ENCODE measurements around the gene MAP3K1.

The MAP3K1 gene

DNA sequence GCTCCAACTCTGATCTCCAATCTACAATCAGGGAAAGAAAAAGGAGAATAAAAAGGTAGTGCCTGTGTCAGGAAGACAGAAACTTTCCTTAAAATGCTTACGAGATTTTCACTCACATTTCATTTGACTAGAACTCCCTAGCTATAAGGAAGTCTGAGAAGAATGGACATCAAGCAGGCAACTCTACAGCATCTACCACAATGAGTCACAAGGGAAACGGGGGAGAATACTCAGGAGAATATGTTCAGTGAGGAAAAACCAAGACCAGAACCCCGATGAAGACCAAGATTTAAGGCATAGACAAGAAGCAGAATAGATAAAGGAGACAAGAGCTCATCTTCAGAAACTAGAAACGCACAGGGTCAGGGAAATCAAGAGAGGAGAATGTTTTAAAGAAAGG is 85.0 kb downstream of the MAP3K1 start:
- no peak for DNase-seq (ENCODE audit: extremely low read depth in 1 of 2, low read depth in 1 of 2)

DNA sequence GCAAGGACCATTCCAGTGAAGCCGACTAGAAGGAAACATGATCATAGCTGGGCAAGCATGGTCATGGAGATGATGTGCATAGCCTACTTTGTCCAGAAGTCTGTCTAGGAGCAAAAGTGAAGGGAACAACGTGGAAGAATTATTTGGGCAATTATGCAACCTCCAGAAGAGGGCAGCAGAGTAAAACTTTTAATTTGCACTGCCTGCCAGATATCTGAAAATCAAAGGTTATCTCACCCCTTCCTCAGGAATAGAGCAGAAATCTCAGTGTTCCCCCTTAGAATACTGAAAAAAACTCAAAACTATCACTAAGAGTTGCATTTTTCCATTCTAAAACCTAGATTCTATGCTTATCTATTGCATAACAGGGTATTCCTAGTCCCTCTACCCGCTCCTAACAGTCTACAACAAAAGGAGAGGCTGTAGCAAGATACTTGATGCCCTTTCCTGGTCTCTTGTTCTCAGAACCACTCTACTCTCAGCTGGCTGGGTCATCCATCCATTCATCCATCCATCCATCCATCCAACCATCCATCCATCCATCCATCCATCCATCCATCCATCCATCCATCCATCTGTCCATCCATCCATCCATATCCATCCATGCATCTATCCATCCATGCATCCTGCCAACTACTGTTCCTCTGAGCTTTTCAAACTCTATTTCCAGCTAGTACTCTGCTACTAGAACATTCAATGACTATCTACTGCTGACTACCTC is 85.7 kb downstream of the MAP3K1 start:
- no peak for DNase-seq (ENCODE audit: extremely low read depth in 1 of 2, low read depth in 1 of 2)

DNA sequence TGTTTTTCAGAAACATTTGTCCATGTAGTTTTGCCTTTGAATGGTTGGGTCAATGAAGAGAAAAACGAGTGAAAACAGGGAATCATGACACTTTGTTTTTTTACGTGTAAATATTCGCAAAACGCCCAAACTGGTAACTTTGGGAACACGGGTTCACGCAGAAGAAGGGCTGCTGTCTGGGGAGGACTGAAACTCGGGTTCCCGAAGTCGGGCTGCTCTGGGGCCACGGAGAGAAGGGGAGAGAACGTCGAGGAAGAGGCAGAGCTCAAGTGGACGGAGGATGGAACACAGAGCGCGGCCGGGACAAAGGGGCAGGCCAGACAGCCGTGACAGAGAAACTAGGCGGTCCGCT is 93.6 kb downstream of the MAP3K1 start:
- DNase-seq (ENCODE audit: extremely low read depth in 1 of 2, low read depth in 1 of 2): peak in 1 of 2 donors; percentile 11

DNA sequence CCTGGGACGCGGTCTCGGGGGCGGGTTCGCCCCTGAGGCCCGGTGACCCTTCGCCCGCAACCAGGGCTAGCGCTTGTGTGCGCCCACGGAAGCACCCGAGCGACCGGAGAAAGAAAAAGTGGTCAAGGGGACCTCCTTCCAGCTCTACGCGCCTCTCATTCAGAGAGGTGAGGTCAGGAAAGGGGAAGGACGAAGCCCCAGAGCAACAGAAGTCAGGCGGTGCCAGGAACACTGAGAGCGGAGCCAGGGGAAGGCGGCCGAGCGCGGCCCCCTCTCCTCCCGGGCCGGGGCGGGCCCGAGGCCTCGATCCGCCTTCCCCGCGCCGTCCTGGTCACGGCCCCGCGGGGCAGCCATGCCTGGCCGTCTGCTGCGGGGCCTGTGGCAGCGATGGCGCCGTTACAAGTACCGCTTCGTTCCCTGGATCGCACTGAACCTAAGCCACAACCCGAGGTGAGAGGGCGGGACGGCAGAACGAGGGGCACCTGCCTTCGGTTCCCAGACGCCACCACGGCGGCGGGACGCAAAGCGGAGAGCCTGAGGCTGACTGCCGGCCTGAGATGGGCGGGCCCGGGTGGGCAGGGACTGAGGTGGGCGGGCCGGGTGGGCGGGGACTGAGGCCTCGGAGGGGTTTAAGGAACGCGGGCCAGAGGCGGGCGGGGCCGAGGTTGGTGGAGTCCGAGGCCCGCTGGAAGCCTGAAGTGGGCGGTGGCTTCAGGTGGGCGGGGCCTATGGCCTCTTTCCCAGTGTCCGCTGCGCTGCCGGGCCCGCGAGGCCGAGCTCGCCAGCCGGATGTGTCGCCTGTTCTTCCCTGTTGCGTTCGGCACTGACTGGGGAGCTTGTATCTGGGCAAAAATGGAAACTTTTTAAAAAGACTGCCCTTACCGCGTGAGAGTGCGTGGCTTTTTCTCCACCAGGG is 94.2 kb downstream of the MAP3K1 start, which contains the start of gene SETD9:
SETD9 (plus strand) TSS at position 303 of the 916 bp plus-strand sequence; CDS start at position 353, 50 bp downstream.
- peak; percentile 73 to 80 for DNase-seq (ENCODE audit: extremely low read depth in 1 of 2, low read depth in 1 of 2)

DNA sequence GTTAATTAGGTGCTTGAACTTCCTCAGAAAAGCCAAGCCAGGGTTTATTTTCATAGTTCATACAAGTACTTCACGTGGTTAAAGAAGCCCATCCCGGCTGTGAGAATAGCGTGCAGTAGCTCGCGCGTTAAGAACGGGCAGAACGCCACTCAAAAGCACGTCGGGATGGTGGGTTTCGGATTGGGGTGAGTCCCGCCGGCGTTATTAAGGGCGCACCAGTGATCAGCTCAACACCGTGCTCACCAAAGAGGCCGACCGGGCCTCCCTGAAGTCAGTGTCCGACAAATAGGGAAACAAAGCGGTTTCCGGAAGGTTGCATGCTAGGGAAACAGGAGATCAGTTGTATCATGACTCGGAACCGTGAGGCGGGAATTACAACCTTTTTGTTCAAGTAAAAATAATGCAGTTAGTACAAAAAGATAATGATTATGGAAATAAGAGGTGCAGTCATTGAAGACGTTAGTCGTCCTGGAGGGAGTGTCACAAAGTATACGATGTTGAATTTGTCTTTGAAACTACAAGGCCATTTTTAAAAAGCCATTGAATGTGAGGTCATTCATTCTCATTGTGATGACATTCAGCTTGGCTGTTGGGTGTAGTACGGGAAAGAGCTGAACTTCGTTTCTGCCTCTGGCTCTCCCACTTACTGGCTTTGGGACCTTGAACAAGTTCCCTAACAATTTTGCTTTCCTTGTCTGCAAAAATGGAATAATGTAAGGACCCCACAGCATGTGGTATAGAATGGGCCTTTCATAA is 95.0 kb downstream of the MAP3K1 start:
- peak in 1 of 2 donors; percentile 3 for DNase-seq (ENCODE audit: extremely low read depth in 1 of 2, low read depth in 1 of 2)

DNA sequence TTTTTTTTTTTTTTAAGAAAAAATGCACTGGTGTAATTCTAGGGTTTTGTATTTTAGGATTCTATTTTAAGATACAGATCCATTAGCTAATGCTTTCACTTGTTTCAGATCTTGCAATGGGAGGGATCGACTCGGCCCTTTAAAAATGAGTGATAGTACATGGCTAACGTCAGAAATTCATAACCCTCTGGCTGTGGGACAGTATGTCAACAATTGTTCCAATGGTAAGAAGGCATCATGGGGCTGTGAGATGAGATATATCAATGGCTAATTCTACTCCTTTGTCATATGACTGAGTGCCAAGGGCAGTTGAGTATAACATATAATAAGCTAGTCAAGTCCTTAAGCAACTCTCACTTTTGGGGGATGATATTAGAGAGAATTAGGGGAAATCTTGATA is 98.4 kb downstream of the MAP3K1 start:
- no peak for DNase-seq (ENCODE audit: extremely low read depth in 1 of 2, low read depth in 1 of 2)

DNA sequence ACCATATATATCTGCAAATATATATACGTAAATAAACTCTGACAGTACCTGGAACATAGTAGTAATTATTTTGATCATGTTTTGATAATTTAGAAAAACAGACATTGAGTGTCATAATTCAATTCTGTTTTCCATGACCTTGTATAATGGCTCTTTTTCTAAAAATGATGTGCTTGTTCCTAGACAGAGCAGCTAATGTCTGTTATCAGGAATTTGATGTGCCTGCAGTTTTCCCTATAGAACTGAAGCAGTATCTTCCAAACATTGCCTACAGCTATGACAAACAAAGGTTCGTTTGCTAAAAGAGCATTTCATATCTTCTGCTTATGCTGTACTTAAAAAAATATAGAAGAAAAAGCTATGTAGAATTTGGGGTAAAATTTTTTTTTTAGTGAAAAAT is 99.3 kb downstream of the MAP3K1 start:
- DNase-seq (ENCODE audit: extremely low read depth in 1 of 2, low read depth in 1 of 2): no peak

DNA sequence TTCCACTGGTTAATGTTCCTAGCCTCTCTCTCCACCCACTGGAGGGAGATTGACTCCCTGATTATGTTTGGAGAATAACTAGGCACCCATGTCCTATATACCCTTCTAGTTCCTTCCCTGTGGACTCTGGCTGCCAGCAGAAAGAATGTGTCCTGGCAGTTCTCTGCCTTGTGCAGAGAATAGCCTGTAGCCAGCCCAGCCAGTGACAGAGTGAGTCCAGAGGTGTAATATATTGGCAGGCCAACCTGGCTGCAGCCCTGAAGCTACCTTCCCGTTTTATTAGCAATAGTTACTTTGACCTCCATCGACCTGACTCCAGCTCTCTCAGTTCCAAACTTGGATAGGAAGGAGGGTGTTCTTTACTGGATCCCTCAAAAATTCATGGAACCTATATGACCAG is 102.2 kb downstream of the MAP3K1 start:
- DNase-seq (ENCODE audit: extremely low read depth in 1 of 2, low read depth in 1 of 2): no peak

DNA sequence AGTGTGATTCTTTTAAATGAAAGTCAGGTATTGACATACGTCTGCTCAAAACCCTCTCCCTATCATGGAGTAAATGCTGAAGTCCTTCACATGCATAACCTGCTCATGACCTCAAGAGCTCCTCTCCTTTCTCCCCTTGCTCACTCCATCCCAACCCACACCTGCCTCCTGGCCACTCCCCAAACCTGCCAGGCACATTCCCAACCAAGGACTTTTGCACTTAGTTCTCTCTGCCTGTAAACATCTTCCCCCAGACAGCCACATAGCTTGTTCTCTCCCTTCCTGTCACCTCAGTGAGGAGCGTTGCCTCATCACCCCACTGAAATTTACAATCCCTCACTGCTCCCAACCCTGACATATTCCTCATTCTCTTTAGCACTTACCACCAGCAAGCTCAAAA is 102.7 kb downstream of the MAP3K1 start:
- DNase-seq (ENCODE audit: extremely low read depth in 1 of 2, low read depth in 1 of 2): no peak

DNA sequence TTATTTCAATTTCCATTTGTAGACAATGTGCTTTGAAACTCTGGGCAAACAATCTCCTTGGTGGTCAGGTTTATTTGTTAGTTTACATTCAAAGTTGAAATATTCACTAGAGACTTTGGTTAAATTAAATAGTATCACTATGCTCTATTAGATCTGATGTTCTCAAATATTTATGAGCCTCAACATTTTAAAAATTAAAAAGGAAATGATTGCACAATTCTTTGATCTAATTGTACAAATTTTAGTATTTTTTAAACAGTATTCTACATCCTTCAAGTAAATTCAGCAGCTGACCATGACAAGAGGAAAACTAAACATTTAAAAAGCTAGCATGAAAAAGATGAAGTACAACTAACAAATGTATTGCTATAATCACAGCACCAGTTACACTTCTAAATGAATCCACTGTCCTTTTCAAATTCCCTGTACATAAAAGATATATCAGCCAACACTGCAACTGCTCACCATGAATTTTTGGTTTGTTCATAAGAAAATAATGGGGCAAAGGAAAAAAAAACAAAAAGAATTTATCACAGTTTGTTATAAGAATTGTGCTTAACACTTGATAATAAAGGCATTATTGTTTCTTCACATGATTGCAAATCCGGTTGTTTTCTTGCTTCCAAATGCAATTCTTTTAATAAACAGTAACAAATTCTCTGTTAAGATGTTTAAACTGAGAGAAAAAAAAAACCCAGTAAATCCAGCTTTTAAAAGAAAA is 104.8 kb downstream of the MAP3K1 start:
- no peak for DNase-seq (ENCODE audit: extremely low read depth in 1 of 2, low read depth in 1 of 2)

DNA sequence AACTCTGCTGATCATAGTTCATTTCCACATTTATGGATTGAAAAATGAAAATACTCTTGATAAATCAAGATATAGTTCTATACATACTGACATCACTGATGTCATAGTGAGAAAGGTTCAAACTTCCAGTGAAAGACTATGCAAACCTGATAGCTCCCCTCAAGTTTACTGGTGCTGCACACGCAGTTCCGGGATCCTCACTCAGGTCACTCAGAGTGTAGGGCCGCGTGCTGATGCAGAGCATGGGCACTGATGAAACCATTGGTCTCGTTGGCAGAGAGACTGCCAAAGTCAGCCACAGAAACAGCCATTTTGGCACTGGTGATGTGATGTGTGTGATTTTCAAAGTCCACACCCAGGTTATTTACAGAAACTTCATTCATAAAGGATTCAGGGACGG is 107.6 kb downstream of the MAP3K1 start:
- no peak for DNase-seq (ENCODE audit: extremely low read depth in 1 of 2, low read depth in 1 of 2)

DNA sequence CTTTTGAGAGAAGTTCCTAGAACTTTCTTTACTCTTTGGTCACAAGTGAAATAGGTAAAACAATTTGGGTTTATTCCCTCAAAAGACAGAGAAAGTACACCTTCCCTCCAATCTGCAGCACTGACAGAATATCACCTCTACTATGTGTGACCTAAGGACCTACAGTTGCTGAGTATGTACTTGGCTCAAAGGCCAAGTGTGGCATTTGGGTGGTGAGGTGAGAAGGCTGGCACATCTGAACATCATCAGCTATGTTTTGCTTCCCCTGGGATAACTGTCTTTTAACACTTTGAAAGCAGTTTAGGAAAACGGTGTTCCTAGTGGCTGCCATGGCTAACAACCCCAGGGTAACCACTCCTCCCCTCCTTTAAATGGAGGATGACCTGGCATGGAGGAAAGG is 119.0 kb downstream of the MAP3K1 start:
- DNase-seq (ENCODE audit: extremely low read depth in 1 of 2, low read depth in 1 of 2): no peak

DNA sequence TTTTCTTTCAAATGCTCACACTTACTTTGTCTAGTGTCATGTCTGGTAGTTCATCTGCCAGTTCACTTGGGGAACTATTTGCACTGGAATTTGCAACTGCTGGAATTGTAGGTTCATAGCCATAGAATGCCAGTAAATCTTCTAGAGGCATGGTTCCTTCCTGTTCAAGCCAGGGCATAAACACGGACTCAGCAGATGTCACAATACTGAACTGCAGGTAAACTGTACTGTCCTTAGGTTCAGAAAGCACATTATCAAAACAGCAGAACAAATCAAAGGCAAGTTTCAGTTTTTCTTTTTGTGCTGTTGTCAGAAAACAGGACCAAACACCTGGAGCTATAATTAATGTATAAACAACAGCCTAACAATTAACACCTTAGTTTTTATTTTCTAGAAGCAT is 123.5 kb downstream of the MAP3K1 start:
- no peak for DNase-seq (ENCODE audit: extremely low read depth in 1 of 2, low read depth in 1 of 2)

DNA sequence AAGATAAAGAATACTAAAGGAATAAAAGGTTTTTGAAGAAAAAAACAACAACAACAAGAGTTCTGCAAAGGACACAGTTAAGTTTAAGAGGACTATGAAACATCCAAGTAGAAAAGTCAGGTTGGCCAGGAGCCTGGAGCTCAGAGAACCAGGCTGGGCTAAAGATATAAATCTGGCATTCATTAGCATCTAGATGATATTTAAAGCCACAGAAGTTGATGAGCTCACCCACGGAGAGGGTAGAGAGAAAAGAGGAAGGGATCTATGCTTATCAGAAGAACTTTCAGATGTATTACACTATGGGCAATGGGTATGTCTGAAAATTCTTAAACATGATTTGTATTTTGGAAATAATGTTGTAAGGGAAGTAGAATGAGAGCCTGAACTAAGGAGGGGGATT is 126.6 kb downstream of the MAP3K1 start:
- no peak for DNase-seq (ENCODE audit: extremely low read depth in 1 of 2, low read depth in 1 of 2)

All from activated CD8-positive, alpha-beta memory T cell treated with anti-CD3 and anti-CD28 coated beads for 1 hour (primary cell).